GM19452 (cell line): ENCODE results near the gene EXPH5.
"Not testable (repeated sequence)": the region's sequence is repeated elsewhere in the genome, so short reads cannot be mapped to it uniquely, and the experiment has no call there.

ENCODE experiments used
- ATAC-seq: cut with Tn5 transposase; IDR thresholded peaks from one replicate; pipeline ENCODE4 v1.9.1; 2021; ENCODE audit not compliant: unreplicated experiment

The EXPH5 gene

GRCh38 chr11:108593214-108593922 is at the start of gene EXPH5:
TSS of gene EXPH5 (minus strand) at chr11:108593768. CDS start at chr11:108593536, 232 bp downstream.
- peak; percentile 98 for ATAC-seq

- not testable (repeated sequence) for ATAC-seq
Measured at GRCh38 chr11:108641752-108642151, 48.2 kb upstream of the EXPH5 start.

DNA sequence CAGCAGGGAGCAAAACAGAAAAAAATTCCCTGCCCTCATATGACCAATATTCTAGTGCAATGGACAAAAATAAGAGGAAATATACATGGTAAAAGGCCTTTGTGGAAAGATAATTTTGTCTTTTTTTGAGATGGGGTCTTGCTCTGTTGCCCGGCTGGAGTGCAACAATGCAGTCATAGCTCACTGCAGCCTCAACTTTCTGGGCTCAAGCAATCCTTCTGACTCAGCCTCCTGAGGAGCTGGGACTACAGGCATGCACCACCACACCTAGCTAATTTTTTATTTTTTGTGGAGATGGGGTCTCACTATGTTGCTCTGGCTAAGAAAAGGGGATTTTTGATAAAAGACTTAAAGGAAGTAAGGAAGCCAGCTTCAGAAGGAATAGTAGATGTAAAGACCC is 45.6 kb upstream of the EXPH5 start:
- no peak for ATAC-seq

- ATAC-seq = no peak
Measured at GRCh38 chr11:108636222-108636621, 42.7 kb upstream of the EXPH5 start.

GRCh38 chr11:108635106-108635505 is 41.5 kb upstream of the EXPH5 start:
- no peak for ATAC-seq

DNA sequence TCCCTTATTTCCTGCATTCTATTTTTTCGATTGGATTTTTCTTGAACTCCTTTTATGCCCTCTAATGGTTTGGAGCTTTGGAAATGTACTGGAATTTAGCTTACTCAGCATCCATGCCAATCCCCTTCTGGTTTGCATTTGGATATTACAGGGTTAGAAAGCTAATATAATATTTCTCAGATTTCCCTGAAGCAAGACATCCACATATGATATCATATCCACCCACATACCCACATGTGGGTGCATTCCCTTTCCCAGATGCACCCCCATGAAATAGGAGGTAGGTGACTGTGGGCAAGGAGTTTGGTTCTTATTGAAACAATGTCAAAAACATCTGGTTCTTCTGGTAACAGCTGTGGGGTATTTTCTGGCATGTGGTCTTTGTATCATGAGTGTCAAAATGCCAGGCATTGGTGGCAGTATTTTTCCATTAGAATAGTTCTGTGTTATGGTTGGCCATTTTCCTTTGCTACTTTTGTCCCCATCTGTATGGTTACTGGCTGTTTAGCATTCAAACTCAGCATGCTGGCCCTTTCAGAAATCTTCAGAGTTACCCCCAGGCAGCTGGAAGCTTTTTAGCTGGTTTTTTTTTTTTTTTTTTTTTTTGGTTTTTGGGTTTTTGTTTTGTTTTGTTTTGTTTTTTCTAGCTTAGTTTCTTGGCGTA is 38.6 kb upstream of the EXPH5 start:
- no peak for ATAC-seq

GRCh38 chr11:108629274-108629673 is 35.7 kb upstream of the EXPH5 start:
- ATAC-seq = no peak

DNA sequence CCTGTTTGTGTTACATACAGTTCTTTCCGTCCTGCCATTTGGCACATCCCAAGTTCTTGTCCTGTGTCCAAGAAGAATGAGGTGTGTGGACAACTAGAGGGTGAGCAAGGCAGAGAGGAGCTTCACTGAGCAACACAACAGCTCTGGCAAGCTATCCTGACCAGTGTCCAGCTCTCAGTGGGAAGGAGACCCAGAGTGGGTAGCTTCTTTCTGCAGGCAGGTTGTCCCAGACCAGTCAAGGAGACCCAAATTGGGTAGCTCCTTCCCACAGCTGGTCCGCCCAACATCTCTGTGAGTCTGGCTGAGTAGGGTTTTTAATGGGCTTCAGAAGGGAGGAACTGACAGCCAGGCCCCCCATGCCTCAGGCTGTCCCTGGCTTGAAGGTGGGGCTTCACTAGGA is 35.2 kb upstream of the EXPH5 start:
- no peak for ATAC-seq

GRCh38 chr11:108628326-108628725 is 34.8 kb upstream of the EXPH5 start:
- ATAC-seq = no peak

GRCh38 chr11:108624196-108624925 is 30.8 kb upstream of the EXPH5 start:
- no peak for ATAC-seq

- no peak for ATAC-seq
Measured at GRCh38 chr11:108622341-108622740, 28.8 kb upstream of the EXPH5 start.

DNA sequence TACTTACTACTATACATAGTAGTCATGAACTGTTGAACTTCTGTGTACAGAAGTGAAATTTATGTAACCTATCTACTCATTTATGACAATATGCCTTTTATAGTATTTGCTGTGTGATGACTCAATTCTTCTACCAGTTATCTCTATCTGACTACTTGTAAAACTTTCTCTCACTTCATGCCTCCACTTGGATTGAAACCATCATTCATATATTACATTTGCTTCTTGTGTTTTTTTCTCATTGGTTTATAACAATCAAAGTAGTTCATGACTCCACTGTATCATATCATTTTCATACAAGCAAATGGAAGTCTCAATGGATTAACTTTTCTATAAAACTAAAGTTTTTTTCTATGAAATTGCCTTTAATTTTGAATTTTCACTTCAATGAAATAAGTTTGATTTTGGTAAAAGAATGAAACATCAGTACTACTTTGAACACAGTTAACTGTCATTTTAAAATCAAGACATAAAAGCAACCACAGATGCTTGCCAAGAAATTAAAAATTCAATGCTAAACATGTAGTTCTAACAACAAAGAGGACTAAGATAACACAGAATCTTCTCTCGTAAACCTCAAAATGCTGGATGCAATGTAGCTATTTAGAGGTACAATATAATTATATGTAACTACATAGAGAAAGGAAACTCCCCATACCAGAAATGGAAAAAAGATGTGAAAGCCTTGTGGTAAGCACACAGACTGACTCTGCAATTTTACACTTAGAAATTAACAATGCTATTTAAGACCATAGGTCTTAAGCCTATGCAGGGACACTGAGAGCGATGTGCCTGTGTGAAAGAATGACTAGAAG is 27.6 kb upstream of the EXPH5 start:
- peak; percentile 86 for ATAC-seq

DNA sequence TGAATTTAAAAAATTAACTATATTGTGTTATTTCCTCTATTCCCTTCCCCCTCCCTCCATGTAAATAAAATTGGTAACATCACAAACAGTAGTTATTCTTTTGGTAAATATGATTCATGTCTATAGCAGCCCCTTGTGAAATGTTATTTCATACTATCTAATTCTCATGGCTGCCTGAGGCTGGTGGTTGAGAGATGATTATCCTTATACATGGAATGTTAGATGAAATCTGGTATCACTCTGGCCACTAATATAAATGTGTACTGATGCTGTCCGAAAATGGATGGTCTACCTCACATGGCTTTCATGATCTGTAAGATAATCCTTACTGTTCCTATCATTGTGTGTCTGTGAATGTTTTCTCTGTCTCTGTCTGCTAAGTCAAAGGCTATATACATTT is 25.0 kb upstream of the EXPH5 start:
- ATAC-seq = no peak

DNA sequence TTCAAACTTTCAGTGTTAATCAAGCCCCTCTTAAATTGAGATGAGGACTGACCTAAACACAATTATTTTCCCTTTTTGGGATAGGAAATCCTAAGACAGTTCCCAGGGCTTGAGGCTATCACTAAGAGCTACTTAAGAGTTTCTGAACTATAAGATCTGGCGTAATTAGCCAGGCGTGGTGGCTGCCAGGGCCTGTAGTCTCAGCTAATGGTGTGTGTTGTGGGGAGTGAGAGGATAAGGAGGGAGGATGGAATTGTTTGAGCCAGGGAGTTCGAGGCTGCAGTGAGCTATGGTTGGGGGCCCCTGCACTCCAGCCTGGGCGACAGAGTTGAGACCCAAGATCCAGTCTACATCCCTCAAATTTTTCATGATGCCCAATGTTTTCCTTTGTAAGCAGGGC is 23.5 kb upstream of the EXPH5 start:
- no peak for ATAC-seq

DNA sequence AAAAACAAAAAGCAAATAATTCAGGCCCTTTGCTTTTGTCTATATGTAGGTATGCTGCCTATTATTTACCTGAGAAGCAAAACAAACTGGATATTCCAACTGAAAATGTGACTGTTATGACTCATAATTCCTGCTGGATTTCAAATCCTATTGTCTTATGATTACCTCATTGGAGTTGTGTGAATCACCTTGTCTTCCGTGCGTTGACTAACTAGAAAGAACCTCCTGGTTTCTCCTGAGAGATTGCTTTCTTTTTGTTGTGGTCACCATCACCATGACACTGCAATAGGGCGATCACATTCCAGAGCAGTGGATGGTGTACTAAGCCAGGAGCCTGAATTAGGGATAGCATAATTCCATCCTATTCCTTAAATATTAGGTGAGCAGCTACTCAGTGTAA is 23.0 kb upstream of the EXPH5 start:
- ATAC-seq = no peak

DNA sequence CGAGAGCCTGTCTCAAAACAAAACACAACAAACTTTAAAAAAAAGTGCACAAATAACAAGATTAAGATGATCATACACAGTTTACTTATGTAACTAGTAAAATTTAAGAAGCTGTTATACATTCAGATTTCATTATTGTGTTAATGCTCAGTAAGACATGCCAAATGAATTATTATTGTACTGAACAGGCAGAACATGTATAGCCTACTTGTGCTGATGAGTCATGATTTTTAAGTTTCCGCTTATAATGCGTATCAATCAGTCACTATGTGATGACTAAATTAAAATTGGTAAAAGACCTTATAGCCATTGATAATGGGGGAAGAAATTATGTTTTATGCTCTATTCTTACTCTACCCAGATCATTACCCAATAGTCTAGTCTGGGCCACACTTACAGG is 20.5 kb upstream of the EXPH5 start:
- no peak for ATAC-seq

GRCh38 chr11:108609682-108610081 is 16.1 kb upstream of the EXPH5 start:
- no peak for ATAC-seq

DNA sequence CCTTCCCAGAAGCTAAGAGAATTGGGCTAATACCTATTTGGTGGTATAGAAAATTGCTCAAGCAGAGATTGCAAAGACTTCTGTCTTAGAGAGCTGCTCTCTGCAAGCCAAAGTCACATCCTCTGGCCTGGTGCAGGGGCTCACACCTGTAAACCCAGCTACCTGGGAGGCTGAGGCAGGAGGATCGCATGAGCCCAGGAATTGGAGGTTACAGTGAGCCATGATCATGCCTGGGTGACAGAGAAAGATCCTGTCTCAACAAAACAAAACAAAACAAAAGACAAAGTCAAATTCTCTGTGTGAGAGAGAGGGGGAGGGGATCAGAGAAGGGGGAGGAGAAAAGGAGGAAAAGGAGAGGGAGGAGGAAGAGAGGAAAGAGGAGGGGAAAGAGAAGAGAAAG is 15.0 kb upstream of the EXPH5 start:
- ATAC-seq = no peak

- ATAC-seq = no peak
Measured at GRCh38 chr11:108606495-108607160, 13.1 kb upstream of the EXPH5 start.

GRCh38 chr11:108606070-108606469 is 12.5 kb upstream of the EXPH5 start:
- no peak for ATAC-seq

DNA sequence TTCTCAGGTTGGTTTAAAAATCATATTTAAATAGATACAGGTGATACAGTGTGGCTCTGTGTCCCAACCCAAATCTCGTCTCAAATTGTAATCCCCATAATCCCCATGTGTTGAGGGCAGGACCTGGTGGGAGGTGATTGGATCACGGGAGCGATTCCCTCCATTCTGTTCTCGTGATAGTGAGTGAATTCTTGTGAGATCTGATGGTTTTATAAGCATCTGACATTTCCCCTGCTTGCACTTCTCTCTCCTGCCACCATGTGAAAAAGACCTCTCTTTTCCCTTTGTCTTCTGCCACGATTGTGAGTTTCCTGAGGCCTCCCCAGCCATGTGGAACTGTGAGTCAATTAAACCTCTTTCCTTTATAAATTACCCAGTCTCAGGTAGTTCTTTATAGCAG is 9.2 kb upstream of the EXPH5 start:
- not testable (repeated sequence) for ATAC-seq
